HG03196 (cell line): Measurements from ENCODE around the gene ASB18.
"Not testable (repeated sequence)": the region's sequence is repeated elsewhere in the genome, so short reads cannot be mapped to it uniquely, and the experiment has no call there.

Experiments
- ATAC-seq: cut with Tn5 transposase; IDR thresholded peaks from one replicate; pipeline ENCODE4 v1.9.1; 2021; ENCODE audit not compliant: unreplicated experiment

The ASB18 gene

DNA sequence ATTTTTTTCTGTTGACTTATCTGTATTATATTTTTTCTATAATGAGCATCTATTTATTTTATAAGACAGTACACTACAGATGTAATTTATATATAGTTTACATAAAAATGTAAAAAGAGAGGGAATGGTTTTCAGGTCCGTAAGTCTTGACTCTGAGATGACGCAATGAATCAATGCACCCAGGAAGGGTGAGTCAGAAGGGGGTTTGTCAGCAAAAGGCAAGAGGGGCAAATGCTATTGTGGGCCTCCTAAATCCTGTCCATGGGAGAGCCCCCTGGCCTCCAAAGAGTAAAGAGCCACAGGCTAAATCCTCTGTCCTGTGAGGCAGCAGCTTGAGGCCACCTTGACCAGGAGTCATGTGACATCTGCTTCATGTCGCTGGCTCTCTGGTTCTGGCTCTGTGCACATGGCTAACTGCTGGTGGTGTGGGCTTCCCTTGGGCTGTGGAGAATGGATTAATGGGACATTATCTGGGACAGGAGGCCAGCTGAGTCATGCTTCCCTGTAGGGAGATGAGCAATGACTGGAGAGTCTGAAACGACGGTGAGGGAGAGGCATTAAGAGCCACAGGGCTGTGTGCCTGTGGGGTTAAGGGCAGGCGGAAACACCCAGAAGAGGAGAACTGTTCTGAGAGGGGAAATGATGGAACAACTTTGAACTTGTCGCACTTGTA is 22.8 kb upstream of the ASB18 start:
- ATAC-seq: no peak

- no peak for ATAC-seq
Observed at GRCh38 chr2:236284208-236284607, 20.0 kb upstream of the ASB18 start.

DNA sequence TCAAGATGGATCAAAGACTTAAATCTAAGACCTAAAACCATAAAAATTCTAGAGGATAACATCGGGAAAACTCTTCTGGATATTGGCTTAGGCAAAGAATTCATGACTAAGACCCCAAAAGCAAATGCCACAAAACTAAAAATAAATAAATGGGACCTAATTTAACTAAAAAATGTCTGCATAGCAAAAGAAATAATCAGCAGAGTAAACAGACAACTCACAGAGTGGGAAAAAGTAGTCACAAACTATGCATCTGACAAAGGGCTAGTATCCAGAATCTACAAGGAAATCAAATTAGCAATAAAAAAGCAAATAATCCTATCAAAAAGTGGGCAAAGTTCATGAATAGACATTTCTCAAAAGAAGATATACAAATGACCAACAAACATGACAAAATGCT is 18.2 kb upstream of the ASB18 start:
- ATAC-seq: no peak

- ATAC-seq: no peak
Observed at GRCh38 chr2:236281423-236281822, 17.2 kb upstream of the ASB18 start.

DNA sequence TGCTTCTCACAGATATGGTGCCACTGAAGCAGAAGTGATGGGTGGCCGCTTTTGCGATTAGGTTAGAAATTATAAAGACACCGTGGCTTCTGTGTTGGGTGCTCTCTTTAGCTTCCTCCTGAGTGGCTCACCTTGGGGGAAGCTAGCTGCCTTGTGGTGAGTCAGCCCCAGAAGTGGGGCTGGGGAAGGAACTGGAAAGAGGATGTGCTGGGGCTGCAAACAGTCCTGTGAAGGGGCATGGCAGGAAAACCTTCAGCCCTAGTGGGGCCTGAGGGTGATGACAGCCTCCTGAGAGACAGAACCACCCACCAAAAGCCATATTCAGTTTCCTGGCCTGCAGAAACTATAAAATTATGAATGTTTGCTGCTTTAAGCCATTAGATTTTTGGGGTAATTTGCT is 8.9 kb upstream of the ASB18 start:
- ATAC-seq: no peak

GRCh38 chr2:236271851-236272250 is 7.6 kb upstream of the ASB18 start:
- no peak for ATAC-seq

DNA sequence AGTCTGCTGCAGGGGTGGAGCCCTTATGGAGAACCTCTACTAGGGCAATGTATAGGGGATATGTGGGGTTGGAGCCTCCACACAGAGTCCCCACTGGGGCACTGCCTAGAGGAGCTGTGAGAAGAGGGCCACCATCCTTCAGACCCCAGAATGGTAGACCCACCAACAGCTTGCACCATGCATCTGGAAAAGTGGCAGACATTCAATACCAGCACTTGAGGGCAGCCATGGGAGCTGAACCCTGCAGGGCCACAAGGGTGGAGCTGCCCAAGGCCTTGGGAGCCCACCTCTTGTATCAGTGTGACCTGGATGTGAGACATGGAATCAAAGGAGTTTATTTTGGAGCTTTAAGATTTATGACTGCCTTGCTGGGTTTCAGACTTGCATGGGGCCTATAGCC is 5.7 kb upstream of the ASB18 start:
- ATAC-seq: not testable (repeated sequence)

DNA sequence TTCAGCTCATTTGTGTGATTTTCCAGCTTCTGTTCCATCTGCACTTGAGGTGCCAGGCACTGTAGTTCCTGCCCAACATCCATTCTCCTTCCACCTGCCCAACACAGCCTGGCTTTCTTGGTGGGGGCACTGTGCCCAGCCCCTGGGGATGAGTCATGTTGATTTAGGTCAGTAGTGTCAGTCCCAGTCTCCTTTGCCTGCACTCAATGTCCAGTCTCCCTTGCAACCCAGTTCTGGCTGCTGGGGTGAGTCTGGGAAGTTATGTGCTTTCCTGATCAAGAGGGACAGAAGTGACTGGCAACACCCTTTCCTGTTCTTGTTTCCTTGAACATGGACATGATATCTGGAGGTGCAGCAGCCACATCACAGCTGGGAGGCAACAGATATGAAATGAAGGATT is 1.5 kb upstream of the ASB18 start:
- no peak for ATAC-seq

GRCh38 chr2:236262238-236262637 is 2.0 kb downstream of the ASB18 start:
- ATAC-seq: no peak

DNA sequence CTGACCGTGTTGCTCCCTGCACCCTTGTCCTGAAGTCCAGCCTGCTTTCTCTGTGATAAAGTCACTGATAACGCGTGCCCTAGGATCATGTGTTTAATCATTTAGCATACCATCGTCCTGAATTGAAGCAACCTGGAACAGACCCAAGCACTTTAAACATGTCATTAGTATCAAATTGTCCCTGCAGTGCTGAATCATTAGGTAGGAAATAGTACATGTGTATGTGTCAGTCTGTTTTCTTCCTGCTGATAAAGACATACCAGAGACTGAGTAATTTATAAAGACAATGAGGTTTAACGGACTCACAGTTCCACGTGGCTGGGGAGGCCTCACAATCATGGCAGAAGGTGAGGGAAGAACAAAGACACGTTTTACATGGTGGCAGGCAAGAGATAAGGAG is 2.8 kb downstream of the ASB18 start:
- ATAC-seq: no peak

DNA sequence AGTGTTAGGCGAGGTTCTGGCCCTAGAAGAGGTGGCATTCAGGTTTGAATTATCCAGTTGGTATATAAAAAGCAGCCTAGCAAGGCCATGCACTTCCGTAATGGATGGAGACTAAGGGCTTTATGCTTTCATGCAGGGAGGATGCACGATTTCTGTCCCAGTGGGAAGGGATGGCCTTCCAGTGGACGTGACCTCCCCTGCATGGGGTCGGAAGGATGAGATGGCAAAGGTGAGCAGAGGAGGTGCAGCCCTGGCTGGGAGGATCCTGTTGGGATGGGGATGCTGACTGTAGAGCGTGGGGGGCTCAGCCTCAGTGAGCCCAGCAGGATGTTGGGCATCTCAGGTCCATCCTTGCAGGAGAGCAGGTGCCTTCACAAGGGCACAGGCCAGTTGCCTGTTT is 4.8 kb downstream of the ASB18 start:
- no peak for ATAC-seq

DNA sequence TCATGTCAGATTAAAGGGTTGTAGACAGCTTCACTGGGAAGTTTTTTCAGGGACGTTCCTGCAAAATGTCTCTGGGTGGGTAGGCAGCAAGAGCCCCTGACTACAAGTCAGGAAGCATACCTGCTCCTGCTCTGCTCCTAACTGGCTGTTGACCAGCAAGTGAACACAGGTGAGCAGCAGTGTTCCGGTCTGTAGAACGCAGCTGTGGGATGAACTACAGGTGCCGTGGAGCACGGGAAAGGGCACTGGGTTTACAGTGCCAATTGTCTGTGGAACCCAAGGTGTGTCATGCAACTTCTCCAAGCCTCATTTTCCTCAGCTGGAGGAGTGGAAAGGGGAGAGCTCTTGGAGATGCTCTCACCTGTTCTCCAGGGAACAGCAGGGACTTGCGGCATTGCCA is 6.6 kb downstream of the ASB18 start:
- ATAC-seq: no peak

- no peak for ATAC-seq
Observed at GRCh38 chr2:236257136-236257535, 7.1 kb downstream of the ASB18 start.

DNA sequence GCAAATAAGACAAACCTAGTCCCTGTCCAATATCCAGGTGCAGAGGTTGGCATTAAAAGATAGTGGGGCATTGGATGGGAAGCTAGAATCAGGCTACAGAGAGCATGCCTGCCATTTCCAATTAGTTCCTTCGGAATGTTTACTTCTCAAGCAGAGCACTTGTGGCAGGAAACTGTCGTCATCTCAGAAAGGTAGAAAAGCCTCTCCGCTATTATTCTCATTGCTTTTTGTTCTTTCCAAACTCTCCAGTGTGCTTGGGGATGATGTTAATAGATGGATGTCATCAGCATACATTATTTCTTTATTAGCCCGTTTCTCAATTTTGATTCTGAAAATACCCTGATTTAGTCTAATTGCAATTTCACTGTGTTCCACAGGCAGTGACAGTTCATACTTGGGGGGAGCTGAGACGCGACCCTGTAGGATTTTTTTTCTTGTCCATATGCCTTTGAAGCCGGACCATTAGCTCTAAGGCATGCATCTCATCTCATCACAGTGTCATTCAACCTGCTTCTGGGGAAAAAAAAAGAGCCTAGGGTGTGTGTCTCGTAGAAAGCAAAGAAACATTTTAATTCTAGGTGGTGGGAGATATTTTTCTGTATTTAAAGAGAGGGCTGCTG is 7.7 kb downstream of the ASB18 start:
- no peak for ATAC-seq

GRCh38 chr2:236254674-236255073 is 9.5 kb downstream of the ASB18 start:
- ATAC-seq: no peak

DNA sequence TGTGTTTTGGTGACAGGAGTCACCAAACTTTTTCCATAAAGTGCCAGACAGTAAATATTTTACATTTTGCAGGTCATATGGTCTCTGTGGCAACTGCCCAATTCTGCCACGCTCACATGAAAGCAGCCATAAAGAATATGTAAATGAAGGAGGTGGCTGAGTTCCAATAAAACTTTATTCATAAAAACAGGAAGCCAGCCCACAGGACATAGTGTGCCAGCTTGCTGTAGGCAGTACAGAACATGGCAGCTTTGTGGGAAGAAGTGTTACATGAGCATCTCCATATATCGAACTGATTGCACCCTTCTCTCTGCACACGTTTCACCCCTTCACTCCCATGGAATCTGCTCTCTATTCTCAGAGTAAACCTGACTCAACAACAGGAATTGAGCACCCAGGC is 10.2 kb downstream of the ASB18 start:
- ATAC-seq: no peak

DNA sequence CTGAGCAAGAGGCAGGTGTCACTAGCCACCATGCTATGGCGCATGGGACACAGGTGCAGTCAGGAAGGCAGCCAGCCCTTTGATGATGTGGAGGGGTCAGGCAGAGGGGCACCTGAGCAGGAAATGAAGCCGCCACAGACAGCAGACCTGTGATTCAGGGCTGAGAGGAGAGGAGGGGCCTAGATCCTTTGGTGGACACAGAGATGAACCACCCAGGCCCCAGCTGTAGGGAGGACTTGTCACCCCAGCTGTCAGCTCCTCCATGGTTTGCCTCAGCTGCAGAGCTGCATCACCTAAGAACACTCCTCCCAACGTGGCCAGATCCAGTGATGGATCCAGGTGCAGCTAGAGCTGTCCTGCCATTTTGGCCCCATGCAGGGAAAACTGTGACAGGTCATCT is 11.6 kb downstream of the ASB18 start:
- no peak for ATAC-seq

- ATAC-seq: no peak
Observed at GRCh38 chr2:236250909-236251579, 13.2 kb downstream of the ASB18 start.

- no peak for ATAC-seq
Observed at GRCh38 chr2:236250286-236250685, 13.9 kb downstream of the ASB18 start.

GRCh38 chr2:236249066-236249465 is 15.1 kb downstream of the ASB18 start:
- no peak for ATAC-seq

DNA sequence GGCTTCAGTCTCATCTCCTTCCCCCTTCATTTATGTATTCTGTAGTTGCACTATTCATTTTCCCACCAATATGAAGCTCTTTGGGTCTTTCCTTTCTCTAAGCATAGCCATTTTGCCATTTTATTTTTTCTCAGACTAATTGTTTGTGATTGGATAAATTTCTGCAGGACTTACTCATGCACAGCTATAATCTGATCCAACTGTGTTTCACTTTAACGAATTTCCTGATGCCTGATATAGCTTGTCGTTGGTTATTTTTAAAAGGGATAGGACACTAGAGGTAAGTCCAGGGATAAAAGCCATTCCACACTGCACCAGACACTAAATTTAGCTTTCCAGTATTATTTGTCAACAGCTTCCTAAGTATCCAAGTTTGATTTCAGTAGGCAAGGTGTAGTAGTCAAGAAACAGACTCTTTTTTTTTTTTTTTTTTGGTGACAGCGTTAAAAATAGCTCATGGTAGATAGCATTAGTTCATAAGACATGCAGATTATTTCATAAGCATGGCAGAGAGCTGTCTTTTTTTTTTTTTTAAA is 17.4 kb downstream of the ASB18 start:
- ATAC-seq: no peak

DNA sequence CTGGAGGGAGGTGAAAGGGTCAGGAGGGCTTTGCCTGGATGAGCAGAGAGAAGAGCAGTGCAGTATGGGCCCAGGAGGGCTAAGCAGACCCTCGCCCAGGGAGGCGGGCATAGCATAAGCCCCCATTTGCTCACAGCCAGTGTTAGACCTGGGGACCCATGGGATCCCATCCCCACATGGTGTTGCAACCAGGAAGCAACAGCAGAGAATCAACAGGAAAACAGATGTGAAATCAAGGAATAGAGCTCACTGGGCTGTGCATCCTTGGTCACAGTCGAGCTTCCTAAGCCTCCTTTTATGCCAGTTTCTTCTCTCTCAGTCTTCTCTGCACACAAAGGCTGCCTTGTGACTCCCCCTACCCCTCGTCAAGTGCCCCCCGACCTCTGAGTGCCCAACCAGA is 19.9 kb downstream of the ASB18 start:
- ATAC-seq: no peak
